Subcutaneous adipose tissue (tissue), 4 donors: Measurements from ENCODE around the gene PNRC1. TPM values are rescaled to one million over a fixed set of nuclear protein-coding genes. Genes with fewer than 3 reads are reported as not detected.

Source experiments
- CTCF ChIP-seq: fragments of 450-650 bp; IDR thresholded peaks from one replicate; pipeline ENCODE4 v1.5.1; 2016; ENCODE audit warnings: low read depth, mild to moderate bottlenecking, control low read depth, antibody characterized with exemption, moderate library complexity
- total RNA-seq, 4 donors: library from RNA; depleted of rRNA; stranded (reverse); fragments of >200 nt; gene quantifications; one replicate each; pipeline ENCODE4 v1.1.0, GENCODE V29; 2016

The PNRC1 gene
- total RNA-seq, 4 donors from 2014 or later = 228 to 324 (median 262) TPM

- TF ChIP-seq CTCF = no peak
These were observed 6.7 kb upstream of the PNRC1 start for GRCh38 chr6:89073840-89074239.

GRCh38 chr6:89079511-89080234 lies 878 bp upstream of the PNRC1 start:
- TF ChIP-seq CTCF = no peak

- TF ChIP-seq CTCF = no peak
These were observed 525 bp downstream of the PNRC1 start for GRCh38 chr6:89081129-89081422.

GRCh38 chr6:89081423-89082322 lies 1.1 kb downstream of the PNRC1 start:
- no peak for TF ChIP-seq CTCF

GRCh38 chr6:89082486-89082891 lies 1.9 kb downstream of the PNRC1 start:
- TF ChIP-seq CTCF = no peak

GRCh38 chr6:89084542-89084941 lies 4.0 kb downstream of the PNRC1 start:
- TF ChIP-seq CTCF = no peak

DNA sequence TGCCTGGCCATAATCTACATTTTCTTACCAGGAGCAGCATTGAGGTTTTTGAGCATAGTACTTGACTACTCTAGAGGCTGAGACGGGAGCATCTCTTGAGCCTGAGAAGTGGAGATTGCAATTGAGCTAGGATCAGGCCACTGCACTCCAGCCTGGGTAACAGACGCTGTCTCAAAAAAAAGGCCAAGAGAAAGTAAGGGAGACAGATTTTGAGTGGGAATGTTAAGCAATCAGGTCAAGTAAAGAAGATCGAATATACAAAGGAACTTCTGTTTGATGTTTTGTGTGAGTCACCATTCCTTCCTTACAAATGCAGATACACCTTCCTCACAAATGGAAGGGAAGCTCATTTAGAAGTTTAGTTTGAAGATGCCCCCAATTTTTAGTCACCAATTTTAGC lies 4.4 kb downstream of the PNRC1 start:
- no peak for TF ChIP-seq CTCF
